22Rv1 (cell line): ENCODE results near the gene DERA.

Source experiments
- ZFX ChIP-seq: fragments of 450-650 bp; IDR thresholded peaks from 2 replicates; pipeline ENCODE4 v1.6.1; 2017; ENCODE audit warnings: antibody characterized with exemption, borderline replicate concordance
- TF ChIP-seq, protein P1 (sequence below): fragments of 450-650 bp; IDR thresholded peaks from 2 replicates; pipeline ENCODE4 v1.5.1; 2017; ENCODE audit warnings: mild to moderate bottlenecking

- TF ChIP-seq, protein P1, sequence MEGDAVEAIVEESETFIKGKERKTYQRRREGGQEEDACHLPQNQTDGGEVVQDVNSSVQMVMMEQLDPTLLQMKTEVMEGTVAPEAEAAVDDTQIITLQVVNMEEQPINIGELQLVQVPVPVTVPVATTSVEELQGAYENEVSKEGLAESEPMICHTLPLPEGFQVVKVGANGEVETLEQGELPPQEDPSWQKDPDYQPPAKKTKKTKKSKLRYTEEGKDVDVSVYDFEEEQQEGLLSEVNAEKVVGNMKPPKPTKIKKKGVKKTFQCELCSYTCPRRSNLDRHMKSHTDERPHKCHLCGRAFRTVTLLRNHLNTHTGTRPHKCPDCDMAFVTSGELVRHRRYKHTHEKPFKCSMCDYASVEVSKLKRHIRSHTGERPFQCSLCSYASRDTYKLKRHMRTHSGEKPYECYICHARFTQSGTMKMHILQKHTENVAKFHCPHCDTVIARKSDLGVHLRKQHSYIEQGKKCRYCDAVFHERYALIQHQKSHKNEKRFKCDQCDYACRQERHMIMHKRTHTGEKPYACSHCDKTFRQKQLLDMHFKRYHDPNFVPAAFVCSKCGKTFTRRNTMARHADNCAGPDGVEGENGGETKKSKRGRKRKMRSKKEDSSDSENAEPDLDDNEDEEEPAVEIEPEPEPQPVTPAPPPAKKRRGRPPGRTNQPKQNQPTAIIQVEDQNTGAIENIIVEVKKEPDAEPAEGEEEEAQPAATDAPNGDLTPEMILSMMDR, result no peak
- TF ChIP-seq ZFX, result no peak
Observed at GRCh38 chr12:15997910-15998309, 86.8 kb downstream of the DERA start.
